HEK293 (cell line): ENCODE results near the gene UBAP2.
"Not testable (repeated sequence)": the region's sequence is repeated elsewhere in the genome, so short reads cannot be mapped to it uniquely, and the experiment has no call there.

Experiments
- CTCF ChIA-PET: fragments of 350-600 bp; formaldehyde crosslinking; extraction: SDS; loops from one replicate; lab custom pipeline; 2021; ENCODE audit warnings: antibody characterized with exemption; lab: Yijun Ruan, JAX
- POLR2A ChIA-PET: fragments of 300-600 bp; formaldehyde crosslinking; extraction: SDS; loops from one replicate; lab custom pipeline; 2020; ENCODE audit warnings: antibody characterized with exemption, inconsistent platforms; lab: Yijun Ruan, JAX
- H3K27ac ChIP-seq: fragments of 200-500 bp; sonication (Bioruptor generic); 2 replicates; pipeline ENCODE4 v1.5.1; 2014; ENCODE audit warnings: low read depth, low read length, control low read depth, inconsistent platforms; ENCODE audit errors: extremely low read depth
- H3K36me3 ChIP-seq, 2 experiments: fragments of 200-500 bp in 1 of 2; sonication (Bioruptor generic) in 1 of 2; 1 replicate in 1 of 2; 2 replicates in 1 of 2; pipeline ENCODE4 v1.5.1; 2014 to 2017; ENCODE audit warnings: inconsistent platforms in 2 of 2, low read length in 2 of 2; ENCODE audit not compliant: control insufficient read depth in 2 of 2, insufficient read depth in 1 of 2
- H3K4me1 ChIP-seq: fragments of 200-500 bp; sonication (Bioruptor generic); 2 replicates; pipeline ENCODE4 v1.5.1; 2014; ENCODE audit warnings: mild to moderate bottlenecking, low read length, inconsistent platforms; ENCODE audit not compliant: control insufficient read depth, insufficient read depth
- H3K4me3 ChIP-seq: 2 replicates; pipeline ENCODE4 v1.5.1; 2011; ENCODE audit warnings: low read depth, mild to moderate bottlenecking, control low read depth, low read length, moderate library complexity
- H3K9me3 ChIP-seq: fragments of 200-500 bp; sonication (Bioruptor generic); 2 replicates; pipeline ENCODE4 v1.5.1; 2014; ENCODE audit warnings: low read depth, low read length, inconsistent platforms; ENCODE audit not compliant: control insufficient read depth, insufficient read depth
- GLI2 ChIP-seq: fragments of 450-650 bp; formaldehyde crosslinking; IDR thresholded peaks from 2 replicates; pipeline ENCODE4; 2017; ENCODE audit warnings: missing biosample characterization, missing genetic modification characterization, low read depth, borderline replicate concordance
- GLI4 ChIP-seq: fragments of 450-650 bp; formaldehyde crosslinking; IDR thresholded peaks from 2 replicates; pipeline ENCODE4 v1.5.1; 2016; ENCODE audit warnings: missing biosample characterization, missing genetic modification characterization
- IKZF3 ChIP-seq: fragments of 450-650 bp; IDR thresholded peaks from 2 replicates; pipeline ENCODE4 v1.5.0; 2018; ENCODE audit warnings: missing biosample characterization, mild to moderate bottlenecking, missing genetic modification characterization, moderate library complexity
- KLF17 ChIP-seq: fragments of 450-650 bp; formaldehyde crosslinking; IDR thresholded peaks from 2 replicates; pipeline ENCODE4 v1.5.1; 2016; ENCODE audit warnings: missing biosample characterization, missing genetic modification characterization
- KLF7 ChIP-seq: fragments of 450-650 bp; formaldehyde crosslinking; IDR thresholded peaks from 2 replicates; pipeline ENCODE4 v1.5.1; 2016; ENCODE audit warnings: missing biosample characterization, missing genetic modification characterization, borderline replicate concordance
- SETDB1 ChIP-seq: IDR thresholded peaks from one replicate; pipeline ENCODE4 v1.6.1; 2017; ENCODE audit warnings: mild to moderate bottlenecking, low read length, moderate library complexity, mixed read lengths; ENCODE audit not compliant: insufficient read length
- SP7 ChIP-seq: fragments of 450-650 bp; formaldehyde crosslinking; IDR thresholded peaks from 2 replicates; pipeline ENCODE4 v1.5.1; 2016; ENCODE audit warnings: missing biosample characterization, missing genetic modification characterization
- ZBTB44 ChIP-seq: fragments of 450-650 bp; IDR thresholded peaks from 2 replicates; pipeline ENCODE4 v1.5.1; 2018; ENCODE audit warnings: missing biosample characterization, mild to moderate bottlenecking, missing genetic modification characterization
- ZNF138 ChIP-seq: fragments of 450-650 bp; formaldehyde crosslinking; IDR thresholded peaks from 2 replicates; pipeline ENCODE4 v1.5.1; 2016; ENCODE audit warnings: missing biosample characterization, missing genetic modification characterization, borderline replicate concordance
- ZNF184 ChIP-seq: fragments of 450-650 bp; IDR thresholded peaks from 2 replicates; pipeline ENCODE4 v1.5.1; 2018; ENCODE audit warnings: missing biosample characterization, mild to moderate bottlenecking, missing genetic modification characterization
- ZNF24 ChIP-seq: fragments of 450-650 bp; formaldehyde crosslinking; IDR thresholded peaks from 2 replicates; pipeline ENCODE4 v1.5.1; 2016; ENCODE audit warnings: missing biosample characterization, missing genetic modification characterization
- ZNF398 ChIP-seq: fragments of 450-650 bp; formaldehyde crosslinking; IDR thresholded peaks from 2 replicates; pipeline ENCODE4 v1.5.1; 2017; ENCODE audit warnings: missing biosample characterization, missing genetic modification characterization
- ZNF514 ChIP-seq: fragments of 450-650 bp; formaldehyde crosslinking; IDR thresholded peaks from 2 replicates; pipeline ENCODE4 v1.5.1; 2016; ENCODE audit warnings: missing biosample characterization, missing genetic modification characterization
- ZNF521 ChIP-seq: fragments of 450-650 bp; formaldehyde crosslinking; IDR thresholded peaks from 2 replicates; pipeline ENCODE4 v1.5.1; 2017; ENCODE audit warnings: missing biosample characterization, mild to moderate bottlenecking, missing genetic modification characterization
- ZNF624 ChIP-seq: fragments of 450-650 bp; formaldehyde crosslinking; IDR thresholded peaks from 2 replicates; pipeline ENCODE4 v1.5.1; 2017; ENCODE audit warnings: missing biosample characterization, missing genetic modification characterization
- ZSCAN30 ChIP-seq: fragments of 450-650 bp; IDR thresholded peaks from 2 replicates; pipeline ENCODE4 v1.5.1; 2018; ENCODE audit warnings: missing biosample characterization, mild to moderate bottlenecking, missing genetic modification characterization, moderate library complexity
- TF ChIP-seq, protein P1 (sequence below): fragments of 450-650 bp; formaldehyde crosslinking; IDR thresholded peaks from 2 replicates; pipeline ENCODE4 v1.5.1; 2016; ENCODE audit warnings: missing biosample characterization, missing genetic modification characterization

The UBAP2 gene

GRCh38 chr9:34045903-34046302 lies 2.8 kb downstream of the UBAP2 start:
- CTCF ChIA-PET, result interaction anchor here (0.6 to 1.0 kb wide), 3 partner anchors 14 to 265 kb away, joined by 3 to 6 read pairs (median 3); no protein-coding TSS in a partner anchor
- no peaks in the 10 kb centered on the region for H3K9me3 ChIP-seq
- POLR2A ChIA-PET, result interaction anchor here (0.6 to 0.9 kb wide), 4 partner anchors 10 to 249 kb away, joined by 3 to 4 read pairs (median 4); no protein-coding TSS in a partner anchor
- peaks cover 3 to 26% of the 10 kb centered on the region in 2 experiments; a peak in 2 of 3 replicates for H3K36me3 ChIP-seq
- H3K4me3 ChIP-seq, result no peak overlapping the region
- 0 out of 2 replicates have a peak, but pooled peaks cover 2% of the 10 kb centered on the region for H3K4me1 ChIP-seq
- H3K27ac ChIP-seq, result no peak overlapping the region
- no peak for TF ChIP-seq KLF17 (tag by site-specific recombination)
- no peak for TF ChIP-seq ZNF624 (tag by site-specific recombination)
- no peak for TF ChIP-seq KLF7 (tag by site-specific recombination)
- no peak for TF ChIP-seq SP7 (tag by site-specific recombination)
- TF ChIP-seq, protein P1, sequence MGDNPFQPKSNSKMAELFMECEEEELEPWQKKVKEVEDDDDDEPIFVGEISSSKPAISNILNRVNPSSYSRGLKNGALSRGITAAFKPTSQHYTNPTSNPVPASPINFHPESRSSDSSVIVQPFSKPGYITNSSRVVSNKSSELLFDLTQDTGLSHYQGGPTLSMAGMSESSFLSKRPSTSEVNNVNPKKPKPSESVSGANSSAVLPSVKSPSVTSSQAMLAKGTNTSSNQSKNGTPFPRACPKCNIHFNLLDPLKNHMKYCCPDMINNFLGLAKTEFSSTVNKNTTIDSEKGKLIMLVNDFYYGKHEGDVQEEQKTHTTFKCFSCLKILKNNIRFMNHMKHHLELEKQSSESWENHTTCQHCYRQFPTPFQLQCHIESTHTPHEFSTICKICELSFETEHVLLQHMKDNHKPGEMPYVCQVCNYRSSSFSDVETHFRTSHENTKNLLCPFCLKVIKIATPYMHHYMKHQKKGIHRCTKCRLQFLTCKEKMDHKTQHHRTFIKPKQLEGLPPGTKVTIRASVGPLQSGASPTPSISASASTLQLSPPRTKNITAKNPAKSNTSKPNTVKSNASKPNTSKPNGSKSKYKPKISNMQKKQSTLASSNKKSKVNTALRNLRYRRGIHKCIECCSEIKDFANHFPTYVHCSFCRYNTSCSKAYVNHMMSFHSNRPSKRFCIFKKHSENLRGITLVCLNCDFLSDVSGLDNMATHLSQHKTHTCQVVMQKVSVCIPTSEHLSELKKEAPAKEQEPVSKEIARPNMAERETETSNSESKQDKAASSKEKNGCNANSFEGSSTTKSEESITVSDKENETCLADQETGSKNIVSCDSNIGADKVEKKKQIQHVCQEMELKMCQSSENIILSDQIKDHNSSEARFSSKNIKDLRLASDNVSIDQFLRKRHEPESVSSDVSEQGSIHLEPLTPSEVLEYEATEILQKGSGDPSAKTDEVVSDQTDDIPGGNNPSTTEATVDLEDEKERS (tag by site-specific recombination), result no peak
- no peak for TF ChIP-seq ZNF514 (tag by site-specific recombination)
- TF ChIP-seq GLI4 (tag by site-specific recombination), result no peak
- TF ChIP-seq ZNF138, result no peak
- TF ChIP-seq SETDB1, result no peak
- no peak for TF ChIP-seq ZNF521 (tag by site-specific recombination)
- no peak for TF ChIP-seq ZNF184 (tag by site-specific recombination)
- no peak for TF ChIP-seq ZBTB44 (tag by site-specific recombination)
- no peak for TF ChIP-seq ZNF398 (tag by site-specific recombination)
- no peak for TF ChIP-seq IKZF3 (tag by site-specific recombination)
- no peak for TF ChIP-seq ZSCAN30 (tag by site-specific recombination)
- no peak for TF ChIP-seq GLI2 (tag by site-specific recombination)
- no peak for TF ChIP-seq ZNF24

- H3K36me3 ChIP-seq, result peaks cover 3 to 33% of the 10 kb centered on the region in 2 experiments; a peak in 2 of 3 replicates
- CTCF ChIA-PET, result interaction anchor here (0.7 kb wide), 2 partner anchors 33 to 190 kb away, joined by 3 to 4 read pairs; no protein-coding TSS in a partner anchor
- H3K4me3 ChIP-seq, H3K4me1 ChIP-seq, H3K9me3 ChIP-seq, H3K27ac ChIP-seq: not testable (repeated sequence)
- POLR2A ChIA-PET, result interaction anchor here (1.0 kb wide), 1 partner anchor 335 kb away, joined by 3 read pairs; the partner anchor contains the start of gene MYORG
Measured at GRCh38 chr9:34042074-34042473, 6.6 kb downstream of the UBAP2 start.

- H3K4me3 ChIP-seq, H3K4me1 ChIP-seq, H3K27ac ChIP-seq, CTCF ChIA-PET, H3K9me3 ChIP-seq, POLR2A ChIA-PET: not testable (repeated sequence)
- H3K36me3 ChIP-seq, result peaks cover 3 to 29% of the 10 kb centered on the region in 2 experiments; a peak in 2 of 3 replicates
Measured at GRCh38 chr9:34038851-34039250, 9.8 kb downstream of the UBAP2 start.
